Measurements from ENCODE around the gene HAUS2.

Gene HAUS2

GRCh38 chr15:42616107-42616506 is 67.5 kb downstream of the HAUS2 start:
- Histone ChIP-seq H3K9ac (ENCODE audit: low read length) (no peak overlapping the region), H3K9me3 (ENCODE audit: control insufficient read depth, low read length) (no peaks in the 10 kb centered on the region), H3K36me3 (ENCODE audit: control insufficient read depth, insufficient read depth, low read length, severe bottlenecking) (no peaks in the 10 kb centered on the region), H3K27me3 (replicated peaks; ENCODE audit: control insufficient read depth, insufficient read depth, low read length) (no peaks in the 10 kb centered on the region), H3K4me1 (ENCODE audit: control insufficient read depth, insufficient read depth, low read length) (no peaks in the 10 kb centered on the region), H3K4me3 (ENCODE audit: low read length) (no peak overlapping the region)
- DNase-seq (ENCODE audit: low read depth) = no peak
